Thyroid gland (tissue), 4 donors: ENCODE data around the gene PREX1. TPM values are rescaled to one million over a fixed set of nuclear protein-coding genes. Genes with fewer than 3 reads are reported as not detected.

Experiments
- DNase-seq, 2 donors: peaks; one replicate each; pipeline ENCODE4 v3.0.0-alpha.2; 2019
- H3K27ac ChIP-seq, 3 donors: fragments of 200-600 bp; sonication (generic); 1 replicate in 2 of 3; 2 replicates in 1 of 3; pipeline ENCODE4 v1.5.1; 2016 to 2019; ENCODE audit warnings: mild to moderate bottlenecking in 1 of 3, moderate library complexity in 1 of 3
- H3K27me3 ChIP-seq: fragments of 200-600 bp; sonication (generic); one replicate; pipeline ENCODE4 v1.5.1; 2019
- H3K36me3 ChIP-seq, 2 donors: fragments of 200-600 bp; sonication (generic); one replicate each; pipeline ENCODE4 v1.5.1; 2016 to 2019
- H3K4me1 ChIP-seq, 2 donors: fragments of 200-600 bp; sonication (generic); one replicate each; pipeline ENCODE4 v1.5.1; 2017 to 2019
- H3K4me3 ChIP-seq, 3 donors: fragments of 200-600 bp; sonication (generic); replicated peaks in 1 of 3; 1 replicate in 2 of 3; 2 replicates in 1 of 3; pipeline ENCODE4 v1.5.1; 2016; ENCODE audit warnings: mild to moderate bottlenecking in 1 of 3
- H3K9me3 ChIP-seq: fragments of 200-600 bp; sonication (generic); one replicate; pipeline ENCODE4 v1.5.1; 2017
- CTCF ChIP-seq, 6 experiments: fragments of 200-600 bp in 3 of 6; fragments of 450-650 bp in 3 of 6; sonication (generic) in 3 of 6; IDR thresholded peaks; one replicate each; pipeline ENCODE4 v1.5.1; 2016 to 2019; ENCODE audit warnings: antibody characterized with exemption in 6 of 6, mild to moderate bottlenecking in 2 of 6, inconsistent platforms in 1 of 6, moderate library complexity in 1 of 6
- POLR2A ChIP-seq, 2 donors: fragments of 450-650 bp; IDR thresholded peaks; one replicate each; pipeline ENCODE4 v1.6.1; 2017; ENCODE audit warnings: antibody characterized with exemption in 2 of 2, mild to moderate bottlenecking in 2 of 2, moderate library complexity in 1 of 2
- WGBS, 2 donors: methylation state at CpG; one replicate each; pipeline ENCODE4 v1.1.5; 2017; 5-methylcytosine and 5-hydroxymethylcytosine counted together
- intact Hi-C: fragments of 100-400 bp; cut with DNase I; formaldehyde crosslinking; loops from one replicate; pipeline ENCODE4 v1.15.1; 2023
- total RNA-seq, 4 donors: library from RNA; depleted of rRNA; stranded (reverse); fragments of >200 nt; gene quantifications; one replicate each; pipeline ENCODE4 v1.2.3, GENCODE V29; 2016

PREX1 gene
- total RNA-seq, 4 donors from 2014 or later: 10.2 to 42.7 (median 18.7) TPM

- DNase-seq: no peak
- Histone ChIP-seq H3K36me3 (no peaks in the 10 kb centered on the region), H3K27ac (no peak overlapping the region), H3K4me1 (peaks cover 16 to 22% of the 10 kb centered on the region in 2 donors), H3K4me3 (no peak overlapping the region), H3K9me3 (no peaks in the 10 kb centered on the region), H3K27me3 (no peaks in the 10 kb centered on the region)
- WGBS, 2 donors: 70 to 81% methylated on average over 9 of the region's 9 CpGs
- intact Hi-C loops: no loop called here
- TF ChIP-seq POLR2A (IDR thresholded peaks at IDR 0.05) (no peak), CTCF (IDR thresholded peaks at IDR 0.05) (no peak)
Measured at GRCh38 chr20:48787861-48788375, 39.9 kb downstream of the PREX1 start.

- TF ChIP-seq CTCF (IDR thresholded peaks at IDR 0.05) (no peak), POLR2A (IDR thresholded peaks at IDR 0.05) (no peak)
- Histone ChIP-seq H3K4me1 (peaks cover 16 to 19% of the 10 kb centered on the region in 2 donors), H3K9me3 (no peaks in the 10 kb centered on the region), H3K27me3 (no peaks in the 10 kb centered on the region), H3K36me3 (no peaks in the 10 kb centered on the region), H3K27ac (no peak overlapping the region), H3K4me3 (no peak overlapping the region)
- 80 to 87% methylated on average over 19 of the region's 19 CpGs for WGBS, 2 donors
- intact Hi-C loops: no loop called here
- DNase-seq: no peak
Measured at GRCh38 chr20:48786951-48787705, 40.7 kb downstream of the PREX1 start.

- peaks cover 5 to 6% of the 10 kb centered on the region in 2 donors for H3K4me1 ChIP-seq
- no peak for DNase-seq
- WGBS, 2 donors: 93 to 94% methylated on average over 8 of the region's 8 CpGs
- H3K36me3 ChIP-seq: no peaks in the 10 kb centered on the region
- intact Hi-C loops: no loop called here
- no peaks in the 10 kb centered on the region for H3K9me3 ChIP-seq
- TF ChIP-seq CTCF (IDR thresholded peaks at IDR 0.05): no peak
- TF ChIP-seq POLR2A (IDR thresholded peaks at IDR 0.05): no peak
- no peak overlapping the region for H3K4me3 ChIP-seq
- no peak overlapping the region for H3K27ac ChIP-seq
- H3K27me3 ChIP-seq: no peaks in the 10 kb centered on the region
Measured at GRCh38 chr20:48785801-48786200, 42.0 kb downstream of the PREX1 start.

GRCh38 chr20:48785256-48785655 is 42.5 kb downstream of the PREX1 start:
- no peak overlapping the region for H3K27ac ChIP-seq
- WGBS, 2 donors: 96 to 100% methylated on average over 5 to 6 of the region's 6 CpGs
- no peak overlapping the region for H3K4me3 ChIP-seq
- no peaks in the 10 kb centered on the region for H3K27me3 ChIP-seq
- no peak for TF ChIP-seq POLR2A (IDR thresholded peaks at IDR 0.05)
- no peak for TF ChIP-seq CTCF (IDR thresholded peaks at IDR 0.05)
- no peaks in the 10 kb centered on the region for H3K36me3 ChIP-seq
- H3K9me3 ChIP-seq: no peaks in the 10 kb centered on the region
- intact Hi-C loops: no loop called here
- no peak for DNase-seq
- H3K4me1 ChIP-seq: peaks cover 0 to under 1% of the 10 kb centered on the region in 2 donors

GRCh38 chr20:48784273-48784641 is 43.5 kb downstream of the PREX1 start:
- DNase-seq: no peak
- Histone ChIP-seq H3K36me3 (no peaks in the 10 kb centered on the region), H3K4me1 (no peaks in the 10 kb centered on the region), H3K9me3 (no peaks in the 10 kb centered on the region), H3K27ac (no peak overlapping the region), H3K4me3 (no peak overlapping the region), H3K27me3 (no peaks in the 10 kb centered on the region)
- 90 to 91% methylated on average over 5 of the region's 5 CpGs for WGBS, 2 donors
- TF ChIP-seq CTCF (IDR thresholded peaks at IDR 0.05) (no peak), POLR2A (IDR thresholded peaks at IDR 0.05) (no peak)
- intact Hi-C loops: no loop called here
